HG03460 (cell line): ENCODE results near the gene RBM24.

Experiments used
- ATAC-seq: cut with Tn5 transposase; IDR thresholded peaks from one replicate; pipeline ENCODE4 v1.9.1; 2021; ENCODE audit not compliant: unreplicated experiment

The RBM24 gene

GRCh38 chr6:17281100-17281496 lies at the start of gene RBM24:
Gene RBM24, plus strand, starts transcription at chr6:17281361. Its CDS starts 221 bp downstream, at chr6:17281582.
- ATAC-seq: no peak

GRCh38 chr6:17233531-17233930 lies 47.6 kb upstream of the RBM24 start:
- no peak for ATAC-seq

DNA sequence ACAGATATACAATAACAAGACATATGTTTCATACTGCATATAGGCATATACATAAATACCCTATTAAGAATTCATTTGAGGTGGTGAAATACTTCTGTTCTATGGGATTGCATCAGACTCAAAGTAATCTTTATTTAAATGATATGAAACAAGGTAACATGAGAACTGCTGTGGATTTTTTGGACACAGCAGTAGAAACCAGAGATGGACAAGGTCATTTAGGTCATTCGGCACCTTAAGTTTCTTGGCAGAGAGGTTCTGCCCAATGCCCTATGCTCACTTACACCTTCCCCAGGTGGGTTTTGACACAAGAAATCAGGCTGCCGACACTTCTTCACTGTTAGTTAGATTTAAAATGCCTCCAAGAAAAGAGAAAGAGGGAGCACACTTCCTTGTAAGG lies 43.9 kb upstream of the RBM24 start:
- ATAC-seq: no peak

DNA sequence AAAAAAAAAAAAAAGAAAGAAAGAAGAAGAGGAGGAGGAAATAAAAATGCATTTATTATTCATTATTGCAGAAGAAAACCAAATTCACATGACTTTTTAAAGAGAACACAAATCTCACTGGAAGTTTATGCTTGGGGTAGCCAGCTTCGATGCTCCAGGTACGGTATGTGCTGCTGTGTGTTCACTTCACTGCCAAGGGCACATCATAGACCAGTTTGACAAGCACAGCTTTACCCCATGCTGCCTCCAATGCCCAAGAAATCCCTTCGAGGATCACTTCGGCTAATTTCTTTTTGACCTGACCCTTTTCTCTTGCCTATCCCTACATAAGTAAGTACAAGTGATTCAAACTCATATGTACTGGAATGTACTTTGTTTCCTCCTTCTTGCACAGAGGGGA lies 41.9 kb upstream of the RBM24 start:
- ATAC-seq: no peak

DNA sequence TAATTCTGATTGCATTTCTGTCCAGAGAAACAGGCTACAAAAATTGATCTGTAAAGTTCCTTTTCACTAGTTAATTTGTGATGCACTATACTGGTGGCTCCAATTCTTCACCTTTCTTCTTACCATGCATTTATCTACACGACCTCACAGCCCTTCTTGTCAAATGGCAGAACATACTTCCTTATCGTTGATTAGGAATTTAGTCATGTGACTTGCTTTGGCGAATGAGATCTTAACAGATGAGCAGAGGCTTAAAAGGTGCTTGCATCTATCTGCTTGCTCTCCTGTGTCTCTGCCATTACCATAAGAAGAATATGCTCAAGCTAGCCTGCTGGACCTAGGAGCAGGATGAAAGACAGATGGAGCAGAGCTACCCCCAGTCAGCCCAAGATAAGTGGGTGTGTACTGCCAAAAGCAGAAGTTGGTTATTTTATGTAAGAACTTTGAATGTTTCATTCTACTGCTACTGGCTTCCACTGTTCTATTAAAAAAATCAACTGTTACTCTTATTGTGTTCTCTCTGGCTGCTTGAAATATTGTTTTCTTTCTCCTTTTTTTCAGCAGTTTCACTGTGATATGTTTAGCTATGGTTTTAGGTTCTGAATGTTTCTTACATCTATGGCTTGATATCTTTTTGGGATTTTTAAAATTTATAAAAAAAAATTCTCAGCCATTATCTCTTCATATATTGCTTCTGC lies 40.2 kb upstream of the RBM24 start:
- ATAC-seq: no peak

DNA sequence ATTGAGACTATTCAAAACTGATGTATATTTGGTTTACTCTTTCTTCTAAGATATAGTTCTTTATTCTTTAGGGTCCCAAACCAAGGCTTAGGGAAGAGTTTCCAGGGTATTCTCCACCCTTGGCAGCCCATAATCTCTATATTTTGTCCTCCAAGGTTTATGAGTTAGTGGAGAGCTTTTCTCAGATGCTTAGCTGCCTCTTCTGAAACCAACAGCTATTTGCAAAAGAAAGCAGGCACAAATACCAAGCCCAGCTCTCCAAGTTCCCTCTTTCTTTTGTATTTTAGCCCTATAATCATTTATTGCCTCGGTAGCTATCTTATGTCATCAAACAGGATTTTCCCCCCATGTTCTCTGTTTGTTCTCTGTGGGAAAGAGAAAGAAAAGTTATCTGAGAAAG lies 39.1 kb upstream of the RBM24 start:
- ATAC-seq: no peak

- ATAC-seq: no peak
Measured at GRCh38 chr6:17250237-17250636, 30.9 kb upstream of the RBM24 start.

DNA sequence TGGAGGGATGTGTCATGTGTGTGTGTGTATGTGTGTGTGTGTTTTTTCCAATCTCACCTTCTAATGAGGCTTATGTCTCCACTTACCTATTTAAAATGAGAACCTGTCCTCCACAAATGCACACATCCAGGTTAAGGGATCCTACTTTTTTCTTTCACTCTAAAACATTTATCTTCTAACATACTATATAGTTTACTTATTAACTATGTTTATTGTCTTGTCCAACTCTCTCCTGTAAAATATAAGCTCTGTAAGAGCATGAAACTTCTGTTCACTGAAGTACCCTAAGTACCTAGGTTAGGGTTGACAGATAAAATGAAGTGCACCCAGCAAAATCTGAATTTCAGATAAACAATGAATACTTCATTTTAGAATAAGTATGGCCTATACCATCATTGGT lies 29.2 kb upstream of the RBM24 start:
- ATAC-seq: no peak

DNA sequence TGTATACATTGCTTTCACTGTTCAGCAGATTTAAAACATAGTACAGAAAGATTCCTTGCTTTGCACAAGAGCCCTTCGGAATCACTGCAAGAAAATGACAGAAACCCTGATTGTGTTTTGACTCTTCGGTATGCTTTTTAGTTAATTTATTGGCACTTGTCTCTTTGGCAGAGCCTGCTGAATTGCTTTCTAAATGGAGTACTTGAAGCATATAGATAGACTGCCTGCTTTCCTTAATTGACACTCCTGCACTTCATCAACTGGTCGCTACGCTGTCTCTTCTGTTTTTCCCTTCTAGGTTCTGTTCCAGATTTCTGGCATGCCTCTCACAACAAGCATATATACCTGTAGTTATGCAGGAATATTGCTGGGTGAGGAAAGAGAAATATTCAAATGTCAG lies 22.4 kb upstream of the RBM24 start:
- no peak for ATAC-seq

DNA sequence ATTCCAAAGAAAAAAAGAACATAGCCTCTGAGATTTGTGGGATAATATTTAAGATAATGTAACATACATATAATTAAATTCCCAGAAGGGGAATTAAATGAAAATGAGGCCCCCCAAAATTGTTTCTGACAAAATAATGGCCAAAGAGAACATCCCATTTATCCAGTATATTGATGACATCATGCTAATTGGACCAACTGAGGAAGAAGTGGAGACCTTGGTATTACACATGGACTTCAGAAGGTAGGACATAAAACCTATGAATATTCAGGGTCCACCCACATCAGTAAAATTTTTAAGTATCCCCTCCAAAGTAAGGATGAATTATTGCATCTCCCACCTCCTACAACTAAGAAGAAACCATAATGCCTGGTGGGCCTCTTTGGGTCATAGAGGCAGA lies 15.6 kb upstream of the RBM24 start:
- no peak for ATAC-seq

DNA sequence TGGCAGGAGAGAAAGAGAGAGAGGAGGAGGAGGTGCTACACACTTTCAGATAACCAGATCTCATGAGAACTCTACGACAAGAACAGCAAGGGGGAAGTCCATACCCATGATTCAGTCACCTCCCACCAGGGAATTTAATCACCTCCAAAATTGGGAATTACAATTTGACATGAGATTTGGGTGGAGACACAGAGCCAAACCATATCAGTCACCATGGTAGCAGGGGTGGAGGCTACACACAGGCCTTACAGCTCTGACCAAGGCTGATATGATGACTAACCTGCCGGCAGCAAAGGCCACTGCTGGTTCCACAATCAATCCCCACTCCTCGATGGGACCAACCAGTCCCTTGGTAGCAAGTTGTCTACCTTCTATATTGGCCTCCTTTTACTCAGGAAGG lies 13.6 kb upstream of the RBM24 start:
- ATAC-seq: no peak

- ATAC-seq: no peak
Measured at GRCh38 chr6:17268114-17268513, 13.0 kb upstream of the RBM24 start.

DNA sequence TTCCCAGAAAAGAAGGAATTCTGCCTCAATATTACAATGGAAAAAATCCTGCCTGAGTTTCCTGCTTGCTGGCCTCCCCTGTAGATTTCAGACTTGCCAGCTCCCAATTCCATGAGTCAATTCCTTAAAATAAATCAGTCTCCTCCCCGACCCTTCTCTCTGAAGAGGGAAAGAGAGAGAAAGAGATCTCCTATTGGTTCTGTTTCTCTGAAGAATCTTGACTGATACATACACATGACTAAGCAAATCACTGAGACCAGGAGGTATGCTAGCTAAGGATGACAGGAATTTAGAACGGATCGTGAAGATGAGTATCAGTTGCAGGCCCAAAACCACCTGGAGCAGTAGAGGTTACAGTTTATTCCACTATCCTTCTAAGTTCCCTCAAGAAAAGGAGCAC lies 11.3 kb upstream of the RBM24 start:
- ATAC-seq: no peak

DNA sequence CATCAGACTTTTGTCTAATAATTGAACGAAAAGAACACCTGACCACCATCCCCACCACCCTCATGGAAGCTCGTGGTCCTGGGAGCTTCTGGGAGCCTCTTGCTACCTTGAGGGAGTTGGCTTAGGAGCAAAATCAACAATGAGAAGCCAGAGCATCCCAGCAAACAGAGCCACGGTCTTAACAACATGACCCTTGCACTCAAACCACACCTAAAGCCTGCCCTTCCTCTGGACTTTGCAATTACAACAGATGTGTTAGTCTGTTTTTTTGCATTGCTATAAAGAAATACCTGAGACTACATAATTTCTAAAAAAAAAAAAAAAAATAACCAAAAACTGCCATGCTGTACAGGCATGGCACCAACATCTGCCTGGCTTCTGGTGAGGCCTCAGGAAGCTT lies 9.5 kb upstream of the RBM24 start:
- ATAC-seq: no peak

GRCh38 chr6:17276766-17277165 lies 4.4 kb upstream of the RBM24 start:
- no peak for ATAC-seq

GRCh38 chr6:17277256-17277655 lies 3.9 kb upstream of the RBM24 start:
- ATAC-seq: no peak

- no peak for ATAC-seq
Measured at GRCh38 chr6:17278289-17279063, 2.7 kb upstream of the RBM24 start.

- ATAC-seq: no peak
Measured at GRCh38 chr6:17280138-17280537, 1.0 kb upstream of the RBM24 start.

DNA sequence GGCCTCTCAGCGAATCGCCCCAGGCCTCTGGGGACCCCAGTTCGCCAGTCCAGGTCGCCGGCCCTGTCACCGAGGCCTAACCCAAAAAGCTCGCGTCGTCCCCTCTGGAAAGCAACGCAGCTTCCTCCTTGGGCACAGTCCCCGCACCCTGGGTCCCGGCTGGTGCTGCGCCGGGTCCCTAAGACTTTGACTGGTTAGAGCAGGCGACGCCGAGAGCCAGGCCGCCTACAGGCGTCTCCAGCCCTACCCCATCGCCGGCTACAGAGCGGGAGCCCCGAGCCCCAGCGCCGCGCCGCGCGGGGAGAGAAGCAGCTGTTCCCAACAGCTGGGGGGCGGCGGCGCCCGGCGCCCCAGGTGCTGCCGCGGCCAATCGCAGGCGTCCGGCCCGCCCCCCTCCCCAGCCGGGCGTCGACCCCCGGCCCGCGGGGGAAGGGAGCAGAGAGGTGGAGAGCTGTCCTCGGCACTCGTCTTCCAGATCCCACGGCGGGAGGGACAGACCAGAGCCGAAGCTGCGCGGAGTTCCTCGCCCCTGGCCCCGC lies 540 bp upstream of the RBM24 start:
- no peak for ATAC-seq

- no peak for ATAC-seq
Measured at GRCh38 chr6:17281497-17282481, 628 bp downstream of the RBM24 start.

GRCh38 chr6:17283074-17283473 lies 1.9 kb downstream of the RBM24 start:
- ATAC-seq: no peak
